ENCODE results near the gene NAP1L4. TPM values are rescaled to one million over a fixed set of nuclear protein-coding genes. Genes with fewer than 3 reads are reported as not detected.

NAP1L4 gene
- total and polyA plus RNA-seq, 4 donors = 56.3 to 191 (median 77.3) TPM

- no peak for DNase-seq
- Histone ChIP-seq H3K27me3 (ENCODE audit: control insufficient read depth in 3 of 3, insufficient read depth in 3 of 3, low read length in 2 of 3) (peaks cover 0 to 20% (median 11%) of the 10 kb centered on the region in 3 donors), H3K27ac (ENCODE audit: low read depth in 1 of 2, low read length in 1 of 2) (no peak overlapping the region), H3K36me3 (ENCODE audit: control insufficient read depth in 4 of 4, insufficient read depth in 4 of 4, low read length in 4 of 4) (no peaks in the 10 kb centered on the region), H3K9me3 (ENCODE audit: control insufficient read depth in 4 of 4, insufficient read depth in 3 of 4, low read length in 3 of 4) (no peaks in the 10 kb centered on the region), H3K9ac (ENCODE audit: insufficient read depth in 1 of 2, low read length in 2 of 2) (no peak overlapping the region), H3K4me3 (no peak overlapping the region), H3K4me1 (ENCODE audit: control insufficient read depth in 5 of 5, insufficient read depth in 5 of 5, low read length in 5 of 5) (peaks cover 0 to 5% (median 0%) of the 10 kb centered on the region in 5 donors)
- ATAC-seq (ENCODE audit: insufficient read depth, low FRiP score) = no peak
- WGBS, 2 donors = 80 to 95% methylated on average over 10 of the region's 10 CpGs
- no peak for TF ChIP-seq CTCF (IDR thresholded peaks at IDR 0.05; ENCODE audit: control extremely low read depth, extremely low read depth)
Observed at GRCh38 chr11:2924381-2924780, 67.7 kb downstream of the NAP1L4 start.

DNA sequence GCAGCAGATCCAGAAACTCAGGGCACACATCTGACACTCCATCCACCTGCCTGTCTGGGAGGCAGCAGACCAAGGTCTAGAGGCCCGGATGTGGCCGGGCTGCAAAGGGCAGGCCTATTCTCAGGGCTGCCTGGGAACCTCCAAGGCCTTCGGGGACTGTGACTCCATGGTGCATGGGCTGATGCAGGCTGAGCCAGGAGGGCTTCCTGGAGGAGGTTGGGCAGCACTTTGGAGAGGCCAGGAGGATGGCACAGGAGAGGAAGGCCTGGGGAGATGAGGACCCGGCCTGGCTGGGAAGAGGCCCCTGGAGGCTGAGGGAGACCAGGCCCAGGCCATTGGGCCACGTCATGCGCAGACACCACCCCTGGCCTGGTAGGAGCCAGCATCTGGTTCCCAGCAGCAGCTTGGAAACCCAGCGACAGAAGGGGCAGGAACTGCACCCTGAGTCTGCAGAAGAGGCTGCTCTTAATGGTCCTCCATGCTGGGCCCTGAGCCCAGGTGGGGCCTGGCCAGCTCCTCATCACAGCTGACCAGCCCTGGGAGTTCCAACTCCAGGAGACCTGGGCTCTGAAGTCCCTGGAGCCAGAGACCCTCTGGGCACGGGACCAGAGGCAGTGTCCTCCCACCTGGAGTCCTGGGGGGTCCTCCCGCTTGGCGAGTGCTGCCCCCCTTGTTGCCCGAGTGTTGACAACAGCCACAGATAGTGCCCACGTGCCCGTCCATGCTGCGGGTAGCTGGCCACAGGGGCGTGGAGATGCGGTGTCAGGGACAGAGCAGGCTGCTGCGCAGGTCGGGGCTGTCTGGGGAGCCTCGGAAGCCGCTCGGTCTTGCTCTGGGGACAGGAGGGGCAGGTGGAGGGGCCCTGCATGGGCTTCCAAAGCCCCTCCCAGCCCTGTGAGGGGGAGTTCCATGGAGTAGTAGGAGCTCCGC is 68.4 kb downstream of the NAP1L4 start:
- WGBS, 2 donors = 82 to 94% methylated on average over 22 of the region's 22 CpGs
- H3K36me3 ChIP-seq (ENCODE audit: control insufficient read depth in 4 of 4, insufficient read depth in 4 of 4, low read length in 4 of 4) = no peaks in the 10 kb centered on the region
- H3K27ac ChIP-seq (ENCODE audit: low read depth in 1 of 2, low read length in 1 of 2) = no peak overlapping the region
- no peak for TF ChIP-seq CTCF (IDR thresholded peaks at IDR 0.05; ENCODE audit: control extremely low read depth, extremely low read depth)
- no peak for ATAC-seq (ENCODE audit: insufficient read depth, low FRiP score)
- H3K4me3 ChIP-seq = no peak overlapping the region
- no peak for DNase-seq
- H3K27me3 ChIP-seq (ENCODE audit: control insufficient read depth in 3 of 3, insufficient read depth in 3 of 3, low read length in 2 of 3) = peaks cover 0 to 17% (median 11%) of the 10 kb centered on the region in 3 donors
- no peaks in the 10 kb centered on the region for H3K9me3 ChIP-seq (ENCODE audit: control insufficient read depth in 4 of 4, insufficient read depth in 3 of 4, low read length in 3 of 4)
- peaks cover 0 to 5% (median 0%) of the 10 kb centered on the region in 5 donors for H3K4me1 ChIP-seq (ENCODE audit: control insufficient read depth in 5 of 5, insufficient read depth in 5 of 5, low read length in 5 of 5)
- no peak overlapping the region for H3K9ac ChIP-seq (ENCODE audit: insufficient read depth in 1 of 2, low read length in 2 of 2)

DNA sequence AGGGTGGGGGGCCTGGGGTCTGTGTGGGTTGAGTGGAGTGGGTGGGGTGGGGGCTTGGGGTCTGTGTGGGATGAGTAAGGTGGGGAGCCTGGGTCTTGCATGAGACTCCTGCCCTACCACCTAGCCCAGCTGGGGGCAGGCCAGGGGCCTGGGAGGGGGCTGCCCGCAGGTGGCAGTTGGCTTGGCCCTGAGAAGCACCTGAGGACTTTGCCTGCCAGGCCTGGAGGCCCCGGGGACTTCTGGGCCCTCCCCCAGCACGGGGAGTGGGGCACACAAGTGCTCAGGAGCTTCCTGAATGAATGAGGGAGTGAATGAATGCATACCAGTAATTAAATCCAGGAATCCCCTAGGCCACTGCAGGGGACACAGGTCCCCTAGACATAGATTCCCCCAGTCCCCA is 69.5 kb downstream of the NAP1L4 start:
- DNase-seq = no peak

More for the DNA sequence above, 69.5 kb downstream of the NAP1L4 start:
- Histone ChIP-seq H3K36me3 (ENCODE audit: control insufficient read depth in 4 of 4, insufficient read depth in 4 of 4, low read length in 4 of 4) (no peaks in the 10 kb centered on the region), H3K4me1 (ENCODE audit: control insufficient read depth in 5 of 5, insufficient read depth in 5 of 5, low read length in 5 of 5) (peaks cover 0 to 3% (median 0%) of the 10 kb centered on the region in 5 donors), H3K4me3 (no peak overlapping the region), H3K9me3 (ENCODE audit: control insufficient read depth in 4 of 4, insufficient read depth in 3 of 4, low read length in 3 of 4) (no peaks in the 10 kb centered on the region), H3K27ac (ENCODE audit: low read depth in 1 of 2, low read length in 1 of 2) (no peak overlapping the region), H3K27me3 (ENCODE audit: control insufficient read depth in 3 of 3, insufficient read depth in 3 of 3, low read length in 2 of 3) (peaks cover 0 to 9% (median 3%) of the 10 kb centered on the region in 3 donors), H3K9ac (ENCODE audit: insufficient read depth in 1 of 2, low read length in 2 of 2) (no peak overlapping the region)
- no peak for TF ChIP-seq CTCF (IDR thresholded peaks at IDR 0.05; ENCODE audit: control extremely low read depth, extremely low read depth)
- ATAC-seq (ENCODE audit: insufficient read depth, low FRiP score) = no peak
- 81 to 82% methylated on average over 3 of the region's 3 CpGs for WGBS, 2 donors
